Activated T-cell treated with anti-CD3 and anti-CD28 coated beads for 24 hours (primary cell): ENCODE results near the gene ZNF30.
A peak's percentile ranks its signal among the peaks of the same experiment; 100 is the strongest.
"Not testable (repeated sequence)": the region's sequence is repeated elsewhere in the genome, so short reads cannot be mapped to it uniquely, and the experiment has no call there.

Experiments used
- DNase-seq: peaks from one replicate; pipeline ENCODE4 v3.0.0-alpha.2; 2020; ENCODE audit warnings: low read depth

ZNF30 gene

DNA sequence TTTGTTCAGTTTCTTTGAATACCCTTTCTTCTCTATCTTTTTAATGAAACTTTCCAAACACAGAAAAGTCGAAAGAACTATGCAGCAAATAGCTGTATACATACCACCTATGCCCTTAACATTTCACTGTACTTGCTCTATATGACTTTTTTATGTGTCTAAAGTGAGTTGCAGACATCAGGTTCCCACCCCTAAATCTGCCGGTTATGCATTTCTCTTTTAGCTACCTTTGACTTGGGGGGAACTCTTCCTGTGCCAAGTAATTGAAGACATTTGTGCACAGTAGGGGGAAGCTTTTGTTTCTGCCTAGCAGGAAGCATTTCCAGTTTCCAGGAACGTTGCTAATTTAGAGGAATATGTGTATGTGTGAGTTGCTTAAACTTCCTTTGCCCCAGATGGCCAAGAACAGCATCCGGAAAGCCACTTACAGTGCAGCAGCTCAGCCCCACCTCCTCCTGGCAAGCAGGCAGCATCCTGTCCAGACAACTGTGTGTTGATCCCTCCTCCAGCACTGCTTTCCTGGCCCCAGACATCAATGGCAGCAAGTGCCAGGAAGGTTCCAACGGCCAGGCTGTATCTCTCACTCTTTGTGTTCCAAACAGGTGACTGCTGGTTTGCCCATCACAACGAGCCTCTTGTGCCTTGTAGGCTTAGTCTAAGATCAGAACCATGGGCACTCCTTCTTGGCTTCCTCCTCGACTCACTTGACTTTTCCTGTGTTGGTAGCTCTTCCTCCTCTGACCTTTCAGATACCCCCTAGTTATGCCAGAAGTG, 58.7 kb downstream of the ZNF30 start:
- no peak for DNase-seq

DNA sequence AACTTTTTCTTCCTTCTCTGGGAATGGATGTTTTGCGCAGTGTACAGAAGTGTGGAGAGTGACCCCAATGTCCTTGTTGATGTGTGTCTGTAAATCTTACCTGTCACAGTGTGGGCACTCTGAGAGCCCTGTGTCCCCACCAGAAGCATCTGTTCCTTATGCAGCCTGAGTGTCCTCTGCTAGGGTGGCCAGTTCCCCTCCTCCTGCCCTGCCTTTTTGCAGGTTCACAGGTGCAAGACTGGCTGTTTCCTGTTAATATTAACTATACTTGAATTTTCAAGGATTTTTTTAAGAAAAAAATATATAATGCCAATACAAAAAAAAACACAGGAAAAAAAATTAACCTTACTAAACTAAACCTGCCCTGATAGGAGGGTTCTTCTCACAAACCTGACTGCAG, 61.4 kb downstream of the ZNF30 start:
- no peak for DNase-seq

DNA sequence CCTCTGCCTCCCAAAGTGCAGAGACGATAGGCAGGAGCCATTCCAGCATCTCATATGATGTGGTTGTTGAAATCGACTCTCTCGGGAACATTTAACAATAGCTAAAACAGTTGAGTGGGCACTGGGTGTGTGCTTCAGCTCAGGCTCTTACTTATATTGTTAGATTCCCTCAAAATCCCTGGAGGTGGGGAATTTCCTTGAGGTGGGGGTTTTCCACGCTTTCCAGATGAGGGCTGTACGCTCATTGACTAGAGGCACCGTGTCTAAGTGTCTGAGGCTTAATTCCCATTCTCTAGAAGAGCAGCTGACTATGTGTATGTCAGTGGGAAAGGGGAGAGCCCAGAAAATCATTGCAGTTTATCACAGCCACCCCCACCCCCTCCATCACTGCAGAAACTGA, 62.6 kb downstream of the ZNF30 start:
- no peak for DNase-seq

DNA sequence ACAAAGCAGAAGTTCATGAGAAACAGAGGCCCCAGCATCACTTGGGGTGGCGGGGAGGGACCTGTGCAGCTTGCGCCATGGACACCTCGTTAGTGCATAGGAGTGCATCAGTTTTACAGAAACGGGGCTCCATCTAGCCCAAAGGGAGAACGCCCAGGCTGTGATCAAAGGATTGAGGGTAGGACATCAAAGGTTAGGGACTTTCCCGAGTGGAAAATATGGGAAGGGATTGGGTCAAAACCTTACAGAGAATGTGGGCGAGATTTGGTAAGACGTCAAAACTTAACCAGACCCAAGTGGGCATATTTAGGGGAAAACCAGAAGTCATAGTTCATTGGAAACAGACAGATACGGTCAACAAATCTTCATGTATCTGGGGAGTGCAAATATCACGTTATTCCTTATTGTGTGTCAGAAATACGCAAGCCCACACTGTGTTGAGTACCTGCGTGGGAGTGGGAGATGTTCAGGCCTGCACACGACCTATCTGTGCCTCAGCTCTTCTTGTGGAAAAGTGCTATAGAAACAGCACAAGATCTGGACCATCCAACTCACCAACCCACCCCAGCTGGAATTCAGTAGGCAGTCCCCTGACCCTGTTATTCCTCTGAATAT, 64.0 kb downstream of the ZNF30 start:
- DNase-seq = peak; percentile 38

DNA sequence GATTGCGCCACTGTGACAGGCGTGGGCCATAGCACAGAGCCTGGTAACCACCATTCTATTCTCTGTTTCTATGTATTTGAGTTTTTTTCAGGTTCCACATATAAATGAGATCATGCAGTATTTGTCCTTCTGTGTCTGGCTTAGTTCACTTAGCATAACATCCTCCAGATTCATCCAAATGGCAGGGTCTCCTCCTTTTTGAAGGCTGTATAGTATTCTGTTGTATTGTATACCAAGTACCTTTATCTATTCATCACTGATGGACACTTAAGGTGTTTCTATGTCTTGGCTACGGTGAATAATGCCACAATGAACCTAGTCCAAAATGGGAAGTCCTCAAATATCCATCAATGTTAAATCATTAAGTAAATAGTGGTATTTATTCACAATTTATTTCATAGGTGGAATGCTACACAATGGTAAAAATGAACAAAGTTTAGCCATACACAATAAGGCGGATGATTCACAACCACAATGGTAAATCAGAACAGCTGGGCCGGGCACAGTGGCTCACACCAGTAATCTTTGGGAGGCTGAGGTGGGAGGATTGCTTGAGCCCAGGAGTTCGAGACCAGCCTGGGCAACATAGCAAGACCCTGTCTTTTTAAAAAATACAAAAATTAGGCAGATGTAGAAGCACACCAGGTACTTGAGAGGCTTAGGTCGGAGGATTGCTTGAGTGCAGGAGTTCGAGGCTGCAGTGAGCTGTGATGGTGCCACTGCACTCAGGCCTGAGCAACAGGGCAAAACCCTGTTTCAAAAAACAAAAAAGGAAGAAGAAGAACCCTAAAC, 65.0 kb downstream of the ZNF30 start:
- DNase-seq = no peak

DNA sequence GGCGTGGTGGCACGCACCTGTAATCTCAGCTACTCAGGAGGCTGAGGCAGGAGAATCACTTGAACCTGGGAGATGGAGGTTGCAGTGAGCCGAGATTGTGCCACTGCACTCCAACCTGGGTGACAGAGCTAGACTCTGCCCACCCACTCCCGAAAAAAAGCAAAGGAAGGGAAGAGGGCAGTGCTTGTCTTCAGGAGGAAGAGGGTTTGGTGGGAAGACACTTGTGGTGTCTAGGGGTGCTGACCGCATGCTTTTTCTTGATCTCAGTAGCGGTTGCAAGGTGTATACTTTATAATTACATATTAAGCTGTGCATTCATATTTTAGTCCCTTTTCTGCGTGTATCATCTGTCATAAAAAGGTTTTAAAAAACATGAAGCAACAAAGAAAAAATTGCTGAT, 65.9 kb downstream of the ZNF30 start:
- not testable (repeated sequence) for DNase-seq

DNA sequence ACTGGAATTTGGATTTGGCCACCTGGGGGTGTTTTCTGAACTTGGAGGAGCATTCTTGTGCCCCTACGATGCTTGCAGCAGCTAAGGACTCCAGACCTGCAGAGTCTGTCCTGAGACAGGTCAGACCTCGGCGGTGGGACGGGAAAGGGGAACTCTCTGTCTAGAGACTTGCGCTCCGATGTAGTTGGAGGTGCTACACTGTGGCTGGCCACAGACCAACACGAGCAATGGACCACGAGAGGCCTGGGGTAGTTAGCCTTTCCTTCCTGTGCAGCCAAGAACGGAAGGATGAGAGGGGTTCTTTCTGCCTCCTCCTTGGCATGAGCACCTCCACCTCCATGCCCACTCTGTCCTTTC, 67.6 kb downstream of the ZNF30 start:
- DNase-seq = no peak
